Measurements from ENCODE around the gene SHB.
"Not testable (repeated sequence)": the region's sequence is repeated elsewhere in the genome, so short reads cannot be mapped to it uniquely, and the experiment has no call there.

SHB gene

GRCh38 chr9:37914154-37914551, 154.9 kb downstream of the SHB start:
- DNase-seq = no peak

GRCh38 chr9:37913480-37914153, 155.4 kb downstream of the SHB start:
- DNase-seq = peak; percentile 81 to 91

GRCh38 chr9:37911271-37911681, 157.8 kb downstream of the SHB start:
- no peak for DNase-seq

GRCh38 chr9:37910271-37910670, 158.8 kb downstream of the SHB start:
- no peak for DNase-seq

GRCh38 chr9:37909836-37910235, 159.2 kb downstream of the SHB start:
- not testable (repeated sequence) for DNase-seq

- DNase-seq = no peak
These were observed 159.7 kb downstream of the SHB start for GRCh38 chr9:37909326-37909725.

GRCh38 chr9:37908698-37909186, 160.3 kb downstream of the SHB start:
- no peak for DNase-seq

GRCh38 chr9:37908283-37908682, 160.7 kb downstream of the SHB start:
- no peak for DNase-seq

GRCh38 chr9:37906312-37907239, 162.5 kb downstream of the SHB start:
- DNase-seq = no peak

GRCh38 chr9:37905776-37906175, 163.3 kb downstream of the SHB start:
- no peak for DNase-seq

- no peak for DNase-seq
These were observed 163.9 kb downstream of the SHB start for GRCh38 chr9:37905131-37905505.

GRCh38 chr9:37904445-37905130, 164.4 kb downstream of the SHB start:
- DNase-seq = no peak

GRCh38 chr9:37903647-37904444, 165.2 kb downstream of the SHB start, which contains the start of gene SLC25A51:
TSS of gene SLC25A51 (minus strand) at chr9:37904127. CDS start at chr9:37888550, 15,577 bp downstream.
- DNase-seq = peak; percentile 81 to 91

GRCh38 chr9:37902796-37903646, 166.0 kb downstream of the SHB start:
- no peak for DNase-seq

GRCh38 chr9:37902131-37902530, 166.9 kb downstream of the SHB start:
- no peak for DNase-seq

GRCh38 chr9:37899041-37899440, 170.0 kb downstream of the SHB start:
- DNase-seq = no peak

GRCh38 chr9:37897665-37898064, 171.4 kb downstream of the SHB start:
- no peak for DNase-seq

GRCh38 chr9:37892063-37892462, 177.0 kb downstream of the SHB start:
- DNase-seq = no peak

GRCh38 chr9:37891042-37891441, 178.0 kb downstream of the SHB start:
- DNase-seq = not testable (repeated sequence)

- no peak for DNase-seq
These were observed 179.5 kb downstream of the SHB start for GRCh38 chr9:37889536-37889935.

GRCh38 chr9:37887977-37888583, 180.9 kb downstream of the SHB start:
- DNase-seq = not testable (repeated sequence)
